HG03159 (cell line): ENCODE measurements around the gene BCAR3.

Source experiments
- ATAC-seq: cut with Tn5 transposase; IDR thresholded peaks from one replicate; pipeline ENCODE4 v1.9.1; 2021; ENCODE audit warnings: mild to moderate bottlenecking, moderate library complexity; ENCODE audit not compliant: unreplicated experiment

Gene BCAR3

DNA sequence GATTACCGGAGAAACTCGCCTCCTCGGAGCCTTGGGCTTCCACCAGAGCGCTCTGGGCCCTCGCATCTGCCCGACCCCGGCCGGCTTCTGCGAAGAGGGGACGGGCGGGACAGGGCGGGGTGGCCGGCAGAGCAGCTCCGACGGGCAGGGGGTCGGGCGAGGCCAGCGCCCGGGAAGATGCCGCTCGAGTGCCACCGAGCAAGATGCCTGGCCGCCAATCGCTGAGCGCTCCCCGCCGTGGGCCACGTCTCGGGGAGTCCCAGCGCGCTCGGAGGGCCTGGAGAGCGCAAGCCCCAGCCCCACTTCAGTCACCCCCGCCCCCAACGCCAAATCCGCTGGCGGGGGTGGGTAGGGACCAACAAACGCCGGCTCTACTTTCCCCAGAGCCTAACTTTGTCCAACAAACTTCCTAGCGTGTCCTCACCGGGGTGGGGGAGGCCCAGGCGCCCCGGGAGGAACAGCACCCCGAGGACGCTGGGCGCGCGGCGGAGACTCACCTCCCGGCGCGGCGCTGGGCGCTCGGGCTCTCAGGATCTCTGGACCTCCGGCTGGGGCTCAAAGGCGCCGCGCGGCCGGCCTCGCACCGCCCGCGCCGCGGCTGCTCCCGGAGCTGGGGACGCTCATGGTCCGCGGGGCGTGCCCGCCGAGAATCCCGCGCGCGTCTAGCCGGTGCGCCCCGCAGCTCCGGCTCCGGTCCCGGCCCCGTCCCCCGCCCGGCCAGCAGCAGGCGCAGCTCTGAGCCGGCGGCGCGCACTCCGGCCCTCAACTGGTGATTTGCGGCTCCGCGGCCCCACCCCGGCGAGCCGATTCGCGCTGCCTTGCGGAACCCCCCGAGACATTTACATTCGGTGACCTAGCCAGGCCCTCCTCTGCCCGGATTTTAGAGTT lies at the start of gene BCAR3:
Gene BCAR3, minus strand, starts transcription at position 737 of the 888 bp plus-strand sequence. CDS start 6,907 bp downstream, outside the sequence.
- peak; percentile 54 for ATAC-seq

DNA sequence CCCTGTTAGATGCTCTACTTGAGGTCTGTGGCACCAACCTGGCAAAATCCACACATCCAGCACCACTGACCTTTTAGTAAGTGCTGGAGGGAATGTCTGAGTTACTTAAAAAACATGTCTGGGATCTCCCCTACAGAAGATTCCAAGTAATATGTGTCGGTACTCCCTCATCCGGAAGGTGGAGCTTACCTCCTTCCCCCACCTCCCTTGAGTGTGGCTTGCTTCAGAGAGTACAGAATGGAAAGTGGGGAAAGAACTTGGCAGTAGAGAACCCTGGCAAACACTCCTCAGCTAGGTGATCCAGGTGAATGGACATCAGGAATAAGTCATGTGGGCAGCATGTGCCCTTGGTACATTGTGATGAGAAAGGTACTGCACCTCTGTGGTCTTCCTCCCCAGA lies 49.0 kb upstream of the BCAR3 start:
- no peak for ATAC-seq

DNA sequence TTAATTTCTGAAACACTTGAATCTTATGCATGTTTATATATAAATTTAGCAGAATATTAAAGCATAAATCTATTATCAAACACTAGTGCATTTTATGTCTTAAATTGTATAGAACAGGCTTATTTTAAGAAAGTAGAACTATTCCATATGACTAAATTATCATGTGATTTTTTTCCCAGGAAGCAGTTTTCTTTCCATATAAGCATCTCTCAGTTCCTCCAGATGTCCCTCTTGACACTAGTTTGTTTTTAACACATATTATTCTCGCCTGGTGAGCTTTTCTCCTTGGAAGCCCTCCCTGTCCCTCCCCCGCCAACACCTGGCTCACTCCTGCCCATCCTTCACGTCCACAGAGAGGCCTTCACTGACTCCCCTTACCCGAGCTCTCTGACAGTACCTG lies 48.3 kb upstream of the BCAR3 start:
- ATAC-seq, result no peak

DNA sequence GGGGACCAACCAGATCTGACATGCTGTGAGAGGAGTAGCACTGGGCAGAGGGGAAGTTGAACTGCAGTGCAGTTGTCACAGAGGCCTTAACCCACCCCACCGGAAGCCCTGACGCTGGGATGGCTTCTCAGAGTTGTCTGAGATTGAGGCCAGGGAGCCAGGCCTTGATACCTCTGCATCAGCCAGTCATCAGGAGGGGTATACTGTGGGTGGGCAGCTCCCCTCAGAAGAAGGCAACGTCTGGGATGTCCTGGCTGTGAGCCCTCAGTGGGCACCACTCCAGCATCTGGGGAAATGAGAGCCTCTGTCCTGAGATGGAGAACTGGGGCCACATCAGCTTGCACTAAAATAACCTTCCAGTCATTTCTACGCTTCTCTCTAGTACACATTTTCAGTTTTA lies 47.9 kb upstream of the BCAR3 start:
- ATAC-seq, result peak; percentile 52

DNA sequence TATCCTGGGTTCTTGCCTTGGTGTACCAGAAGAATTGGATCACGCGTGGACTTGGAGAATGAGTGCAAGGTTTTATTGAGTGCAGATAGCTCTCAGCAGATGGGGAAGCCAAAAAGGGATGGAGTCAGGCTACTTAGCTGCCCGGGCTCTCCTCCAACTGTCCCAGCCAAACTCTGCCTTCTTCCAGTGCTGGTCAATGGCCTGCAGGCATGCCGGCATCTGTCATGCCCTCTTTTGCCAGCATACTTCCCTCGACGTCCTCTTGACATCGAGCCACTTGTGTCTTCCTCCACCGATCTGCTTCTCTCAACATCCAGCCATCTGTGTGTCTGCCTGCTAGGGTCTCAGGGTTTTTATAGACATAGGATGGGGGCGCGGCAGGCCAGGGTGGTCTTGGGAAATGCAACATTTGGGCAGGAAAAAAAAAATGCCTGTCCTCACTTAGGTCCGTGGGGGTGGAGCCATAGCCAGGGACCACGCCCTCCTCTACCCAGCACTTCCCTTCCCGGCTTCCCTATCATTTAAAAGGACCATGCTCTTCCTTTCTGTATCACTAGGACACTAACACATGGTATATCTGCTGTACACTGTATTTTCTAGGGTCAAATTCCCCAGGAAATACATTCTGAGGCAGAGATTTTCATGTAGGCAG lies 47.0 kb upstream of the BCAR3 start:
- no peak for ATAC-seq

DNA sequence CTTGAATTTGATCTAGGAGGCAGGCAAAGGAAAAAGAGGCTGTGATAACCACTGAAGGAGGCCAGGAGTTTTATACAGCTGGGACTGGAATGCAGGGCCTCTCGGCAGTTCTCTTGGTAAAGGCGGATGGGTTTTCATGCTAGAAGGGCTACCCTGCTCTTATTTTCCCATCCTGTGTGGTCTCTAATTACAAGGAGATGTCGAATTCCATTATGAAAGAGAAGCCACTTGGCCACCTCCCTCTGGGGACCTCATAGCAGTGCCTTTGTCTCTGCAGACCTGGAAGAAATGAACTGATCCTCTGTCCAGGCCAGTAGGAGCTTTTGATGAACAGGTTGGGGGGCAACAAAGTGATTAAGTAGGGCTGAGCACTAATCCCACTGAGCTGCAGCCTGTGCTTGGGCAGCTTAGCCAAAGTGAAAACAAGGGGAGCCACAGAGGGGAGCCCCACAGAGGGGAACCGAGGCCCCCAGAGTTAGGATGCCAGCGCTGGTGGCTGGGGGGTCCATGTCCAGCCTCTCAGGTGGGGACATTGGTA lies 42.2 kb upstream of the BCAR3 start:
- no peak for ATAC-seq

DNA sequence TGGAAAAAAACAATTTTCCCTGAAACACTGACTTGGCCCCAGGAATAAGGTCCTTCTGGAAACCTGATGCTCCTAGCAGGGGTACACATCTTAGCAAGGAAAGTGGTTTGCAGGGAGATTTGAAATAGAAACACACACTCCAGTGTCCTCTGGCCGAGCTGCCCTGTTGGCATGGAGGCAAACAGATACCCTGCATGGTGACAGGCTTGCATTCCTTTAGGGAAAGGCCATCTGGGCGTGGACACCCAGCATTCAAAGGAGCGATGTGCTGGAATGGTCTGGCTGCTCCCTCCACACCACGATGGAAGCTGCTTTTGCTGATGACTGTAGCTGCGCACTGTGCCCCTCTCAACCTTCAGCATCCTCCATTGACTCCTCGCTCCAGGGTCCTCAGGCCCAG lies 41.5 kb upstream of the BCAR3 start:
- no peak for ATAC-seq

DNA sequence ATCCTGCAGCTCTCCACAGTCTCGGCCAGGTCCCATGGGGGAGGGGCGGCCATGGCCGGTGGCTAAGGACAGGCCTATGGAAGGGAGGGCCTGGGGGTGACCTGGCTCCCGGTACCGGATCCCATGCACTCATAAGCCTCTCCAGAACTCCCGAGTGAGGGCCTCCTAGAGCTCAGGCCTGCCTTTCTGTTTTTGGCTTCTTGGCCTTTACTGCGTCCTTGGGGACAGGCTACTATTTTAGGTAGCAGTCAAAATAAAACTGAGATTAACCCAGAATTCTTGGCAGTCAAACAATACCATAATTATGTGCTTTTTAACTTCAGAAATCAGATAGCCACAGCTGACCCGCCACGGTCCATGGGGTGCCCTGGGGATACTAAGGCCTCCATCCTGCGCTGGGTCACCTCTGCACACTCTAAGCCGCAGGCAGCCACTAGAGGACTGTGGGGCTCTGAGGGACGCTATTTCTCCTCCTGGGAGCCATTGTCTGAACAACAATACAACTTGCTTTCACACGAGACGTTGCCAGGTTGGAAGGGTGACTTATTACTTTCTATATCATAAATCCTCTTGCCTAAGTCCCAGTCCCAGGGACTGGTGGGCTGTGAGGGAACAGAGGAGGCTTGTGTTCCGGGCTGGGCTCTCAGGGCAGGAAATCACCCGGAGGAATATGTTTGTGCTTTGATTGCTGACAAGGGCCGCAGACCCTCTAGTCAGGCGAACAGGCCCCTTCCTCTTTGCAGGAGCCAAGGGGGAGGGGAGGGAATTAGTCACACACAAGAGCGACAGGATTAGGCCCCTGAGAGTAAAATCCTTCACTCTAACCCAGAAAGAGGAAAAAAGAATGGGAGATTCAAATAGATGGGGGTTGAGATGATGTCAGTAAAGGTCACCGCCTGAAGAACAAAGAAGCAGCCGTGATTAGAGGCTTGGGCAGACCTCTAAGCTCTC lies 40.7 kb upstream of the BCAR3 start:
- no peak for ATAC-seq

DNA sequence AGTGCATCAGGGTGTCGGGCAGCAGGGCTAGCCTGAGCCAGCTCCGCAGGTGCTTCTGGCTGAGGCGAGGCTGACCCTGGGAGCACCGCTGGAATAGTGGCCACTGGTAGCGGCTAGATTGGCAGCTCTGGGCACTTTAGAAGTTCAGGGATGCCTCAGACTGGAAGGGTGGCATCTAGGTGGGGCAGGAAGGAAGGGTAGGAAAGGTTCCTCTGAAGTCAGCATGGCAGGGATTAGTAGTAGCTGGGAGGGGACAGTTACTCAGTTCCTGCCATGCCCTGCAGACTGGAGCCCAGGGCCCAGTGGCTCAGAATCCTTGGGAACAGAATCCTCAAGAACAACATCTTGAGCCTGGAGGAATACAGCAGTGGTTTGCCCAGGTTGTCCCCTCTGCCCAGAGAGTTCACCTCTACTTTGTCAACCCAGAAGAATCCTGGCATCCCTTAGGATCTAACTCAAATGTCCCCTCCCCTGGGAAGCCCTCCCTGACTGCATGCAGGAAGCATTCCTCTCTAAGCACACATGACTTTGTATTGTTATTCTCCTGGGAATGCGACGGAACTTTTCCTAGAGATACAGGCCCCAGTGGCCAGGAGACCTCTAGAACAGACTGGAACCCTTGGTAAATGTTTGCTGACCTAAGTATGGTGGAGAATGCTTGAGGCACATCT lies 39.5 kb upstream of the BCAR3 start:
- ATAC-seq, result no peak

DNA sequence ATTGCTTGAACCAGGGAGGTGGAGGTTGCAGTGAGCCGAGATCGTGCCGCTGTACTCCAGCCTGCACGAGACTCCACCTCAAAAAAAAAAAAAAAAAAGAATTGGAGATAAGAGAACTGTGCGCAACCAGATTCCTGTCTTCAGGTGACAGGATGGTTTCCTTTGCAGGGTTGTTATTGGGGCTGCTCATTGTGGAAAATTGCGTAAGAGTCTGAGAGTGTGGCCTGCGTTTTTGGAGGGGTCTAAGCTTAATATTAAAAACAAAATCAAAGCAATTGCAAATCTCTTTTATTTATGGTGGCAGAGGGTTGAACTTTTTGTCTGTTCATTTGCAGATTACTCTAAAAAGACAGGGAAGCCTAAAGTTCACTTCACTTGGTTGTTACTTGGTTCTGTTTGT lies 36.0 kb upstream of the BCAR3 start:
- no peak for ATAC-seq

DNA sequence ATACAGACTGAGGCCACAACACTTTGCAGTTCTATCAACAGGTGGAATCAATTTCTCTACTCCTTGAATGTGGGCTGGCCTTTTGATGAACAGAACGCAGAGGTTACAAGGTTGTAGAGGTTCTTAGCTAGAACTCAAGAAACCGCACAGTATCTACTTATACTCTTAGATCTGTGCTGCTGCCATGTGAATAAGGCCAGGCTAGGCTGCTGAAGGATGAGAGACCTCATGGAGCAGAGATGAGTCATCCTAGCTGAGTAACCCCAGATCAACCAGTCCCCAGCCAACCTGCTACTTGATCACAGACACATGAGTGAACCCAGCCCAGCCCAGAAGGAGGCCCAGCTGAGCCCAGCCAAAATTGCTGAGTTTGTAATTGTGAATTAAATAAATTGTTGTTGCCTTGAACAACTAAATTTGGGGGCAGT lies 35.3 kb upstream of the BCAR3 start:
- ATAC-seq, result no peak

DNA sequence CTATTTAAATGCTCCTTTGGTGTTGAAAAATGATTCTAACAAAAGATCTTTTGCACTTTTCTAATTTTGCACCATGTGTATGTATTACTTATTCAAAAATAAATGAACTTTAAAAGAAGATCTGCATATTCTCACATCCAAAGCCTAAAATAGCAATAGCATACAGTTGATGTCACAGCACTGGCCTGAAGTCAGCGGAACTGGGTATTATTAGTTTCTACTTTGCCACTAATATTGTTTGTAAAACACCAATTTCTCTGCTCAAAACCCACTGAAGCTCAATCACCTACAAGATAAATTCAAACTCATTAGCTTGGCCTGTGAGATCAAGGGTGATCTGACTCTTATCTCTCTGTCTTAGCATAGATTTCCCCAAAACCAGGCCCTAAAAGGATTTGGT lies 34.5 kb upstream of the BCAR3 start:
- ATAC-seq, result no peak

DNA sequence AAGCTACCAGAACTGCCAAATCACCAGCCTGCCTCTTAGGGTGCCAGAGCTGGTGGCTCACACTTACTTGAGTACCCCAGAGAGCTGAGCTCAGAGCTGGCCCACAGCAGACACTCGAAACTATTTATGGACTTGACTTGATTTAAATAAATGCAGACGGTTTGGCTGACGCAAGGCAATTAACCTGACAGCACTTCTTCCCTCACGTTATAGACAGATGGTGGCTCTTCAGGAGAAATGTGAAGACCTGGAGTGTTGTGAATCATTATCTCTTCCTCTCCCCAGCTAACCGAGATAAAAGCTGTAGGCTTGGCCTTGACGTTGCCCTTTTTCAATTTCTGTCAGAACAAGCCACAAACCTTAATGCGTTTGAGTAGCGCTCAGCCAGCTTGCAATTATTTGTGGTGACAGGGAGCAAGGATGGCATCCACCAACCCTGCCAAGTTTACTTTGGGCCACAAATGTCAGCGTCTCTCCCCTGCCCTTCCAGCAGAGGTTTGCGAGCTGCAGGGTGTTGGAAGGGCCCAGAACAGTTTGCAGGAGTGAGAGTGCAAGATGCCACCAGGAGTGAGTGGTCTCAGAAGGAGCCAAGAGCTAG lies 34.0 kb upstream of the BCAR3 start:
- no peak for ATAC-seq

DNA sequence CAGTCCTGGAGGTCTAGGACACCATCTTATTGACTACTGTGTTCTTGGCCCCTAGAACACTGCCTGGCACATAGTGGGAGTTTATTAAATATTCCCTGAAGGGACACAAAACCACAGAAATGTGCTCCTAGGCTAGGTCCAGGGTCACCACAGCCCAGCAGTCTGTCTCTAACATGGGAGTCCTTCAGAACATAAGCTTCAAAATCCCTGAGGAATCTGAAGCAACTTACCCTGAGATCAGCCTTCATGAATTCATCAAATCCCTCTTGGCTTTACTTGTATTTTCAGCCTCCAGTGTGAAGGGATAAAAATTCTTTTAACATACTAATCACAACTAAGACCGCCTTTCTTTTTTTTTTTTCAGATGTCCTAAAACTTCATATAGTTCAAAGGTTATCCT lies 32.7 kb upstream of the BCAR3 start:
- ATAC-seq, result no peak

DNA sequence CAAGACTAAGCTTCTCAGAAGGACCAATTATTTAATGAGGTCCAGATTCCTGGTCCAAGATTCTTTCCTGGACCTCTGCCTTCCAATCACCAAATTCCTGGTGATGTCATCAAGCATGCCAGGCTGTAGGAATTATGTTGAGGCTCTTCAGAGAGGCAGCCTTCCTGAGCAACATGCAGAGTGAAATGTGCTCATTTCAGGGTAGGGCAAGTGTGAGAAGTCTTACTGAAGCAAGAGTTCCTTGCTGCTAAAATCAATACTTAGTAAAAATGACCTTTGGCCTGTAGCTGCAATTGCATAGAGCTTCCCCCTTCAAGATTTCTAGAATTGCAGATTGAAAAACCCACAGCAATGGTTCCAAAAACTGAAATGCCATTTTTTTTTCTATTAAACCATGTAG lies 31.7 kb upstream of the BCAR3 start:
- no peak for ATAC-seq

DNA sequence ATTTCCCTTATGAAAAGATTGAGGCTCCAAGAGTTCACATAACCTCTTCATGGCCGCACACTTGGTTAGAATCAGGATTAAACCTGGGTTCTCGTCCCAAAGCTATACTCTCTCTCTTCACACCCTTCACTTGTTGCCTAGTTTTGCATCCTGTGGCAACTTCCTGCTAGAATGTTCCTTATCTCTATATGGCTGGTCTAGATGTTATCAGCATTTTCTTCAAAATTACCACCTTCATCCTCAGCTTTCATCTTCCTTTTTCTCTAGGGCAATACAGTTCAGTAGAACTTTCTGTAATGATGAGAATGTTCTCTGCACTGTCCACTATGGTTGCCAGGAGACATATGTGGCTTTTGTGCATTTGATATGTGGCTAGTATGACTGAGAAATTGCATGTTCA lies 31.1 kb upstream of the BCAR3 start:
- ATAC-seq, result no peak

DNA sequence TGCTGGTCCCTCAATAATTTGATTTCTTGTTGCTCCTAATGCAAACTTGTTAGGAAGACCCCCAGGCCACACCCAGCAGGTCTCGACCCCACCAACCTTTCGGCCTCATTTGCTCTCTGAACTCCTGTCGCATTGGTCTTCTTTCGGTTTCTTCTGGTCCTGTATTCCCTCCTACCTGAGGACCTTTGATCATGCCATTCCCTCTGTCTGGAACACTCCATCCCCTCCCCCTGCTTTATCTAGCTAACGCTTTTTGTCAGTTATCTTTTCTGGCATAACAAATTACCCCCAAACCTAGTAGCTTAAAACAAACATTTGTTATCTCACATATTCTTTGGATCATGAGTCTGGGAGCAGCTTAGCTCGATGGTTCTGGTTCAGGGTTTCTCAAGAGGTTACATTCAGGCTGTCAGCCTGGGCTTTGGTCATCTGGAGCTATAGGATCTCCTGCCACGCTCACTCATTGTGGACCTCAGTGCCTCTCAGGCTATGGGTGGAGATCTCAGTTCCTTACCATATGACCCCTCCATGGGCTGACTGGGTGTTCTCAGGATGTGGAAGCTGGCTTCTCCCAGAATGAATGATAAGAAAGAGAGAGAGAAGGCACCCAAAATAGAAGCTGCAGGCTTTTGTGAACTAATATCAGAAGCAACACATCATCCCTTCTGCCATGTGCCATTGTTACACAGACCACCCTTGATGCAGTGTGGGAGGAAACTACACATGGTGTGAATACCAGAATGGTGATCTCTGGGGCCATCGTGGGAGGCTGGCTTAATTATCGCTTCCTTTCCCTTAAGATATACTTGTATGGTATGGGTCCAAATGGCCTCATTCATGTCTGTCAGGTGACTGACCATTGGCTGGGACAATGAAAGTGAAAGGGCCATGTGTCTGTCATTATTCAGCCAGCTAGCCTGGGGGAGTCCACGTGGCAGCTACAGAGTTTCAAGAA lies 29.1 kb upstream of the BCAR3 start:
- no peak for ATAC-seq

DNA sequence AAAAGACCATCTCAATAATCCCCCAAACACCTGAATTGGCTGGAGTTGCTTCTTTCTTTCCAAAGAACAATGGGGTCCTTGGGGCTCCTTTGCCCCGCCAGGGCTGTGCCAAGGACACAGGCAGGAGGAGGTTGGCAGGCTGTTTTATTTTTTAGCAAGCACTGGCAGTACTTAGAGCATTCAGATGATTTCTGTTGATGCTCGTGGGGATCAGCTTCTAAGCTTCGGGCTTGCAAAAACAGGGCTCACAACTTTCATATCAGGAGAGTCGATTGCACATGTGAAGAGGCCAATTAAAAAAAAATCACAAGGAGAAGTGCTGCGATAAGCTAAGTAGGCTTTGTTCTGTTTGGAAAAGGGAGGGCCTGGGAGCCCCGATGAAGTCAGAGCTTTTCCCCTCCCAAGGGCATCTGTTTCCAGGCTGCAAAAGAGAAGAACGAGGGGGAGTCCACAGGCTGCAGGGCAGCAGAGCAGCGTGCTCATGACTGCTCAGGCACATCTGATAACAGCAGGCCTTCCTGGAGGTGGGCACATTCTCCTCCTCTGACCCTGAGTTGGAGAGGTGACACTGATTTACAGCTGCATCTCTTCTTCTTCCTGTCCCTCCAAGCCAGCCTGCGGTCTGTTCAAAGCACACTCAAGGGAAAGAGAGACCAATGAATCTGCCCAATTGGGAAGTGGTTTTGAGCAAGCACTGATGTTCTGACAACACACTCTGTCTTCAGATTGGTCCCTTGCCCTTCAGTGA lies 27.3 kb upstream of the BCAR3 start:
- no peak for ATAC-seq
